Hepatocyte (in vitro differentiated cells): Measurements from ENCODE around the gene UBE2E2. TPM values are rescaled to one million over a fixed set of nuclear protein-coding genes. Genes with fewer than 3 reads are reported as not detected.

Experiments used
- DNase-seq: peaks from one replicate; pipeline ENCODE4 v3.0.0-alpha.2; 2016; ENCODE audit warnings: low spot score
- H2AFZ ChIP-seq: fragments of 200-600 bp; sonication (generic); 2 replicates; pipeline ENCODE4 v1.6.0; 2016; ENCODE audit warnings: antibody characterized with exemption, mild to moderate bottlenecking
- H3K27ac ChIP-seq: fragments of 200-600 bp; sonication (generic); 2 replicates; pipeline ENCODE4 v1.5.1; 2016; ENCODE audit warnings: mild to moderate bottlenecking
- H3K27me3 ChIP-seq: fragments of 200-600 bp; sonication (generic); 2 replicates; pipeline ENCODE4 v1.6.1; 2016
- H3K36me3 ChIP-seq: fragments of 200-600 bp; sonication (generic); replicated peaks from 2 replicates; pipeline ENCODE4 v1.5.1; 2016; ENCODE audit warnings: low read depth; ENCODE audit not compliant: insufficient read depth
- H3K4me1 ChIP-seq: fragments of 200-600 bp; sonication (generic); 2 replicates; pipeline ENCODE4 v1.5.1; 2016; ENCODE audit warnings: mild to moderate bottlenecking, moderate library complexity; ENCODE audit not compliant: insufficient read depth
- H3K4me2 ChIP-seq: fragments of 200-600 bp; sonication (generic); 2 replicates; pipeline ENCODE4 v1.6.0; 2016
- H3K4me3 ChIP-seq: fragments of 200-600 bp; sonication (generic); 2 replicates; pipeline ENCODE4 v1.5.1; 2016; ENCODE audit warnings: mild to moderate bottlenecking
- H3K79me2 ChIP-seq: fragments of 200-600 bp; sonication (generic); 2 replicates; pipeline ENCODE4 v1.6.0; 2017; ENCODE audit warnings: mild to moderate bottlenecking
- H3K9me2 ChIP-seq: fragments of 200-600 bp; sonication (generic); replicated peaks from 2 replicates; pipeline ENCODE4 v1.6.0; 2017; ENCODE audit warnings: mild to moderate bottlenecking; ENCODE audit not compliant: insufficient read depth
- H3K9me3 ChIP-seq: fragments of 200-600 bp; sonication (generic); 2 replicates; pipeline ENCODE4 v1.5.1; 2016; ENCODE audit warnings: low read depth, mild to moderate bottlenecking
- H4K20me1 ChIP-seq: fragments of 200-600 bp; sonication (generic); 2 replicates; pipeline ENCODE4 v1.6.0; 2016; ENCODE audit warnings: mild to moderate bottlenecking; ENCODE audit not compliant: insufficient read depth, poor library complexity, severe bottlenecking
- EZH2 ChIP-seq: fragments of 200-600 bp; sonication (generic); IDR thresholded peaks from 2 replicates; pipeline ENCODE4 v1.6.1; 2016; ENCODE audit warnings: antibody characterized with exemption, mild to moderate bottlenecking, borderline replicate concordance
- EZH2phosphoT487 ChIP-seq: fragments of 200-600 bp; sonication (generic); IDR thresholded peaks from one replicate; pipeline ENCODE4 v1.6.1; 2018; ENCODE audit warnings: antibody characterized with exemption, mild to moderate bottlenecking, low read depth, moderate library complexity; ENCODE audit not compliant: unreplicated experiment, severe bottlenecking
- WGBS: methylation state at CpG from one replicate; pipeline ENCODE4 v1.1.6; 2016; ENCODE audit warnings: low lambda C conversion rate; ENCODE audit errors: missing lambda C conversion rate; 5-methylcytosine and 5-hydroxymethylcytosine counted together
- polyA plus RNA-seq: library from polyadenylated mRNA; unstranded; fragments of >200 nt; fragmentation: Nextera tagmentation; extraction: Ambion mirVana; gene quantifications from 2 replicates; pipeline ENCODE4 v1.2.1, GENCODE V29; 2016
- total RNA-seq: library from RNA; depleted of rRNA; stranded (reverse); fragments of >200 nt; gene quantifications from 2 replicates; pipeline ENCODE4 v1.2.3, GENCODE V29; 2014
- TF ChIP-seq, protein P1 (sequence below): fragments of 200-600 bp; sonication (generic); IDR thresholded peaks from 2 replicates; pipeline ENCODE4 v1.5.1; 2016; ENCODE audit warnings: antibody characterized with exemption, mild to moderate bottlenecking; ENCODE audit not compliant: poor library complexity

UBE2E2 gene
- total and polyA plus RNA-seq, 2 experiments from 2014 or later: 51.1 to 90.6 TPM

DNA sequence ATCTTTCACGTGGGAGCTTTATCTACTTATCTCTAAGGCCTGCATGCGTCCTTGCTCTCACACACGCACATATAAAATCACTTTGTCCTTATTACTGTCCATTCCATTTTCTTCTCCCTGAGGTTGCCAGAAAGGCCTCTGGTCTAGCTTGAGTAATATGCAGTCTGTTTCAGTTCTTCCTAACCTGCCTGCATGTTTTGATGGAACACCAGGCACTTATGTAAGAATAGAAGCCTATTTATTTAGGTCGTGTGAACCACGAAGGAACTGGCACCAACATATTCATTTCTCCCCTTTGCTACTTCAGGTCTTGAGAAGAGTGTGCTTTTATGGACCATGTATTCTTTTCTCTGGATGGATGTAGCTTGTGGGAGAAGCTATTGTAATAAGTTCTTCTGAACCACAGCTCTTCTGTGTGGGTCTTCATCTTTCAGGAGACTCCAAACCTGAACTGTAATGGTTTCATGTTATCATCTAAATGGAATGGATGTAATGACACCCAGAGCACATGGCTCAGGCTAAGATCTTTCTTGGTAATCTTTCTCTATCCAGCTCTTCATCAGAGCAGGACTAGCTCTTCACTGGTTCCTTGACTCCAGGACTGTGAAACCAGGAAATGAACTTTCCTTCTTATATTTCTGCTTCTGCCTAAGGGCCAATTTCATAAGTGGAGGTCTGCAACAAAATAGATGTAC is 53.8 kb downstream of the UBE2E2 start:
- H3K9me3 ChIP-seq: no peaks in the 10 kb centered on the region
- H4K20me1 ChIP-seq: no peaks in the 10 kb centered on the region
- H2AFZ ChIP-seq: no peak overlapping the region
- no peaks in the 10 kb centered on the region for H3K9me2 ChIP-seq
- H3K27me3 ChIP-seq: no peaks in the 10 kb centered on the region
- no peaks in the 10 kb centered on the region for H3K4me1 ChIP-seq
- no peak for DNase-seq
- no peak overlapping the region for H3K27ac ChIP-seq
- H3K4me3 ChIP-seq: no peak overlapping the region
- 79% methylated on average over 5 of the region's 5 CpGs for WGBS
- H3K79me2 ChIP-seq: peaks cover 66% of the 10 kb centered on the region
- TF ChIP-seq EZH2phosphoT487: no peak
- TF ChIP-seq, protein P1, sequence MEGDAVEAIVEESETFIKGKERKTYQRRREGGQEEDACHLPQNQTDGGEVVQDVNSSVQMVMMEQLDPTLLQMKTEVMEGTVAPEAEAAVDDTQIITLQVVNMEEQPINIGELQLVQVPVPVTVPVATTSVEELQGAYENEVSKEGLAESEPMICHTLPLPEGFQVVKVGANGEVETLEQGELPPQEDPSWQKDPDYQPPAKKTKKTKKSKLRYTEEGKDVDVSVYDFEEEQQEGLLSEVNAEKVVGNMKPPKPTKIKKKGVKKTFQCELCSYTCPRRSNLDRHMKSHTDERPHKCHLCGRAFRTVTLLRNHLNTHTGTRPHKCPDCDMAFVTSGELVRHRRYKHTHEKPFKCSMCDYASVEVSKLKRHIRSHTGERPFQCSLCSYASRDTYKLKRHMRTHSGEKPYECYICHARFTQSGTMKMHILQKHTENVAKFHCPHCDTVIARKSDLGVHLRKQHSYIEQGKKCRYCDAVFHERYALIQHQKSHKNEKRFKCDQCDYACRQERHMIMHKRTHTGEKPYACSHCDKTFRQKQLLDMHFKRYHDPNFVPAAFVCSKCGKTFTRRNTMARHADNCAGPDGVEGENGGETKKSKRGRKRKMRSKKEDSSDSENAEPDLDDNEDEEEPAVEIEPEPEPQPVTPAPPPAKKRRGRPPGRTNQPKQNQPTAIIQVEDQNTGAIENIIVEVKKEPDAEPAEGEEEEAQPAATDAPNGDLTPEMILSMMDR: no peak
- no peak for TF ChIP-seq EZH2
- no peak overlapping the region for H3K4me2 ChIP-seq
- H3K36me3 ChIP-seq: no peaks in the 10 kb centered on the region

DNA sequence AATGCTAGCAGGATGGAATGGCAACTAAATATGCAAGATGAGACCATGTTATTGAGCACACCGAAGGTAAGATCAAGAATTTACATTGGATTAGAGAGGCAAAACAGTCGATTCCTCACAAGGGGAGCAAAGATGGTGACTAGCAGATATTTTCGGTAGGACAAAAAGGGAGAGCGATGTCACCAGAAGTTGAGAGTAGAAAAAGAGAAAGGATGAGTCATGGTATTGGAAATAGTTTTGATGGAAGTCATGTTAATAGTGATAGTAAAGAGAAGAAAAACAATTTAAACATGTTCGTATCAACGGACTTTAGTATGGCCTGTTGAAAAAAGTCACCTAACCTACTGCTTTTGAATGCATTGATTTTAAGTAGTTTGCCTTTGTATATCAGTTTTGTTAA is 55.0 kb downstream of the UBE2E2 start:
- Histone ChIP-seq H3K27ac (no peak overlapping the region), H3K9me2 (no peaks in the 10 kb centered on the region), H3K79me2 (peaks cover 60% of the 10 kb centered on the region), H3K4me2 (no peak overlapping the region), H4K20me1 (no peaks in the 10 kb centered on the region), H3K27me3 (no peaks in the 10 kb centered on the region), H3K4me3 (no peak overlapping the region), H2AFZ (no peak overlapping the region), H3K36me3 (no peaks in the 10 kb centered on the region), H3K4me1 (no peaks in the 10 kb centered on the region), H3K9me3 (no peaks in the 10 kb centered on the region)
- TF ChIP-seq, protein P1: no peak
- TF ChIP-seq EZH2phosphoT487: no peak
- TF ChIP-seq EZH2: no peak
- WGBS: 97% methylated on average over 6 of the region's 6 CpGs
- DNase-seq: no peak

DNA sequence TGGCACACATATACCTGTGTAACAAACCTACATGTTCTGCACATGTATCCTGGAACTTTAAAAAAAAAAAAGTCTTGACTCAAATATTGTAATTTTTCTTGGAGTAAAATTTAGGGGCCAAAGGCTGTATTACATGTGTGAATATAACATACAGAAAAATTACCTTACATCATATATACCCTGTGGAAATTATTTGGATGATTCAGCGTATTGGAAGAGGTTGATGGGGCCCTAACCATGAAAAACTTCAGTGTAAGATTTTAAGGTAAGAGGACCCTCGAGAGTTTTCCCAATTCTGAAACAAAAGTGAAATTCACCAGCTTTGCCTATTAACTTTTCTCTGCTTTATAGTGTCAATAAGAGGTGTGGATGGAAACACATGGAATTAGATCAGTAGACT is 56.4 kb downstream of the UBE2E2 start:
- DNase-seq: no peak
- TF ChIP-seq, protein P1: no peak
- no peak for TF ChIP-seq EZH2
- H3K27me3 ChIP-seq: no peaks in the 10 kb centered on the region
- H3K27ac ChIP-seq: no peak overlapping the region
- no peaks in the 10 kb centered on the region for H4K20me1 ChIP-seq
- peaks cover 57% of the 10 kb centered on the region for H3K79me2 ChIP-seq
- no peaks in the 10 kb centered on the region for H3K9me3 ChIP-seq
- no peaks in the 10 kb centered on the region for H3K4me1 ChIP-seq
- H3K36me3 ChIP-seq: no peaks in the 10 kb centered on the region
- H3K9me2 ChIP-seq: no peaks in the 10 kb centered on the region
- H2AFZ ChIP-seq: no peak overlapping the region
- no peak overlapping the region for H3K4me2 ChIP-seq
- H3K4me3 ChIP-seq: no peak overlapping the region
- WGBS: 98% methylated on average over 2 of the region's 2 CpGs

DNA sequence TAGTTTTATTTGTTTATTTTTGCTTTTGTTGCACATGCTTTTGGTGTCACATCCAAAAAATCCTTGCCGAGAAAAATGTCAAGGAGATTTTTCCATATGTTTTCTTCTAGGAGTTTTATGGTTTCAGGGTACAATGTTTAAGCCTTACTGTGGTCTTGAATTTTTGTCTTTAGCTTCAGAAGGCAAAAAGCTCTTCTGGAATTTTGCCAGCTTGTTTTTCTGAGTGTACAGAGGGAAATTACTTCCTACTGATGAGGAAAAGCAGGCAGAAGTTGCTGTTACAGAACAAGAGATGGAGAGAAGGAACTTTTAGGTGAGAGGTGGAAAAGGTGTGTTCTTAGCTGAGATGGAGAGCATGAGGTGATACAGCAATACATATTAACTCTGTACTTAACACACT is 59.6 kb downstream of the UBE2E2 start:
- WGBS: 76% methylated on average over 1 of the region's 1 CpG
- peak; percentile 9 for DNase-seq
- Histone ChIP-seq H4K20me1 (no peaks in the 10 kb centered on the region), H3K9me2 (no peaks in the 10 kb centered on the region), H3K4me2 (no peak overlapping the region), H3K4me1 (no peaks in the 10 kb centered on the region), H3K4me3 (no peak overlapping the region), H2AFZ (no peak overlapping the region), H3K27ac (no peak overlapping the region), H3K9me3 (no peaks in the 10 kb centered on the region), H3K79me2 (peaks cover 33% of the 10 kb centered on the region), H3K36me3 (no peaks in the 10 kb centered on the region), H3K27me3 (no peaks in the 10 kb centered on the region)
- TF ChIP-seq, protein P1: no peak
- TF ChIP-seq EZH2phosphoT487 (no peak), EZH2 (no peak)
